GM19395 (cell line): ENCODE measurements around the gene CD99.
"Not testable (repeated sequence)": the region's sequence is repeated elsewhere in the genome, so short reads cannot be mapped to it uniquely, and the experiment has no call there.

Source experiments
- ATAC-seq: cut with Tn5 transposase; IDR thresholded peaks from one replicate; pipeline ENCODE4 v1.9.1; 2021; ENCODE audit warnings: mild to moderate bottlenecking, moderate library complexity; ENCODE audit not compliant: unreplicated experiment

CD99 gene

DNA sequence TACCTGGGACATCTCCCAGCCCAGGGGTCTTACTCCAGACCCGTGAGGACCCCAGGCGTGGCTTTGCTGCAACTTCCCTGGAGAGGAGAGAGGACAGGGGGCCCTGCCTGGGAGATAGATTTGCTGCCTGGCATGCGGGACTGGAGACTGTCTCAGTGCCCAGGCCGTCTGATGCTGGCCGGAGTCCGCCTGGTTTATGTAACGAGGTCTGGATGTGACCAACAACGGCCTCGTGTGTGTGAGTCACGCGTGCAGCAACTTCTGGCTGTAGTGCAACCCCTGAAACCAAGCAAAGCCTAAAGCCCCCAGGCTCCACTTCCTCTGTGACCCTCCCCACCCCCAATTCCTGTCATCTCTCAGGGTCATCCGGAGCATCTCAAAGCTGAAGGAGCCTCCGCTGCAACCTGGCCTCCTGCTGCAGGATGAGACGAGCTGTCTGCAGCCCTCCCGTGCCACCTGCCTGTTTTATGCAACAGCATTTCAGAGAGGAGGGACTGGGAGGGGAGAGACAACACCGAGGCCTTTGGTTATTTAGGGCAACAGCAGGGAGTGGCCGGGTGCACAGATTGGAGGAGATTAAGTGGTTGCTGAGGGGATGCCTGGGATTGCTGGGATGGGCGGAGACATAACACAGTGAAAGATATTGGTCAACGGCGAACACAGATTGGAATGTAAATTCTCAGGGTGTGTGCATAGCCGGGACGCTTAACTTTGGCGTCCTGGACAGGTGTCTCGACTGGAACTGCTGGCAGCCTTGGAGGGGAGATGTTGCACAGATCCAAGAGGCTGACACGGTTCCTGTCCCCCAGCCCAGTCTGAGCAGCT is 76.7 kb downstream of the CD99 start:
- no peak for ATAC-seq

DNA sequence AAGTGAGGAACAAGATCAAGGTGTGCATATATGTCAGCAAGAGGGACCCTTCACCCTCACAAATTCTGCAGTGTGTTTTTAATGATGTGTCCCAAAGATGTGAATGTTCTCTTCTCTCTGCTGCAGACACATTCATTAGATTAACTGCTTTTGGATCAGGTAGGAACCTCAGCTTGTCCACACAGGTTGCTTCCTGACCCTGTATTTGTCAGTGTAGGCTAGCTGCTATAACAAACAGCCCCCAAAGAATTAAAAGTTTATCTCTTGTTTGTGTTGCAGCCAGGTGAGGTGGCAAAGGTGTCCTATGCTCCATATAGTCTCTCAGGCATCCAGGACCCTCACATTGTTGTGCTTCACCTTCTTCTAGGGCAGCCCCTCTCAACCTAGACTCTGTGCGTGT is 78.5 kb downstream of the CD99 start:
- ATAC-seq, result no peak

DNA sequence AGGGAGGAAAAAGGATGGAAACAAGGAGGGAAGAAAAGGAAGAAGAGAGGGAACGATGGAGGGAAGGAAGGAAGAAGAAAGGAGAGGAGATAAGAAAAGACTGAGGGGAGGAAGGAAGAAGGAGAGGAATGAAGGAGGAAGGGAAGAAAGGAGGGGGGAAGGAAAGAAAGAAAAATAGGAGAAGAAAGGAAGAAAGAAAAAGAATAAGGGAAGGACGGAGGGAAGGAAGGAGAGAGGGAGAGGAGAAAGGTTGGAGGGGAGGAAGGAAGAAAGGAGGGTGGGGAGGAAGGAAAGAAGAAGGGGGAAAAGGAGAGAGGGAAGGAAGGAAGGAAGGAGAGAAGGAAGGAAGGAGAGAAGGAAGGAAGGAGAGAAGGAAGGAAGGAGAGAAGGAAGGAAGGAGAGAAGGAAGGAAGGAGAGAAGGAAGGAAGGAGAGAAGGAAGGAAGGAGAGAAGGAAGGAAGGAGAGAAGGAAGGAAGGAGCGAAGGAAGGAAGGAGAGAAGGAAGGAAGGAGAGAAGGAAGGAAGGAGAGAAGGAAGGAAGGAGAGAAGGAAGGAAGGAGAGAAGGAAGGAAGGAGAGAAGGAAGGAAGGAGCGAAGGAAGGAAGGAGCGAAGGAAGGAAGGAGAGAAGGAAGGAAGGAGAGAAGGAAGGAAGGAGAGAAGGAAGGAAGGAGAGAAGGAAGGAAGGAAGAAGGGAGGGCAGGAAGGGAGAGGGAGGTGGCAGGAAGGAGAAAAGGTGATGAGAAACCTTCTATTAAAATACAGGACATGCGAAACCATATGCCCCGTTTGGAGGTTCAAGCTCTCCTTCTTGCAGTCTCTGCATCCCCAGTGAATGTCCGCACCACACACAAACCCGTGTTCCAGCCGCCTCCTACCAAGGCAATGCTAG is 82.3 kb downstream of the CD99 start:
- not testable (repeated sequence) for ATAC-seq

DNA sequence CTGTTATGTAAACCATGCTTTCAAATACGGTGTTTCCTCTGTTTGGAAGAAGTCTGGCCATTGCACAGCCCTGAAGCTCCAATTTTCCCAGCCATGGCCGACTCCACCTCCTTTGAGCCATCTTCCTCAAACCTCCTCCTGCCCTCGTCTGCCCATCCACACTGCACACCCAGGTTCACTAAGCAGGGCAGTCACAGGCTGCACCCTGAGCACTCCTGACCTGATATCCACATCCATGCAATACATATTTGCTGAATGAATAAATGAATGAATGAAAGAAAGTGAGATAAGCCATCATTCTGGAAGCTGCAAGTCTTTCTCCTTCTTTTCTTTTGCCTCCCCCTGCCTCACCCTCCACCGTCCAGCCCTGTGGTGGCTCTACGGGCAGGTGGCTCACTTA is 83.0 kb downstream of the CD99 start:
- ATAC-seq, result no peak

DNA sequence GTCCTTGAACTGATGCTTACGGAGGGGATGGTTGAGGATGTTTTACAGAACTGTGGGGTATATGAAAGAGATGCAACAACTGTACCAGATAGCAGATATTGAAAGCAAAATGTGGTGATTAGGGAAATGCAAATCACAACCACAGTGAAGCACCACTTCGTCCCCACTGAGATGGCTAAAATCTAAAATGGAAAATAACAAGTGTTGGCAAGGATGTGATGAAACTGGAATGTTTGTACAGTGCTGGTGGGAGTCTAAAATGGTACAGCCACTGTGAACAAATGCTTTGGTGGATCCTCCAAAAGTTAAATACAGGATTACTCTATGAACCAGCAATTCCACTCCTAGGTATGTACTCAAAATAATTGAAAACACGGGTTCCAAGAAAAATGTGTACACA is 83.7 kb downstream of the CD99 start:
- ATAC-seq, result no peak

- ATAC-seq, result peak; percentile 81
Measured at GRCh38 chrX:2780472-2781225, 89.6 kb downstream of the CD99 start.

GRCh38 chrX:2781226-2781571 is 90.1 kb downstream of the CD99 start:
- ATAC-seq, result peak; percentile 22

- ATAC-seq, result peak; percentile 49
Measured at GRCh38 chrX:2781698-2782097, 90.6 kb downstream of the CD99 start.

GRCh38 chrX:2782171-2782570 is 91.1 kb downstream of the CD99 start:
- ATAC-seq, result no peak

GRCh38 chrX:2782778-2783177 is 91.7 kb downstream of the CD99 start:
- no peak for ATAC-seq

GRCh38 chrX:2784026-2784425 is 92.9 kb downstream of the CD99 start:
- ATAC-seq, result no peak

DNA sequence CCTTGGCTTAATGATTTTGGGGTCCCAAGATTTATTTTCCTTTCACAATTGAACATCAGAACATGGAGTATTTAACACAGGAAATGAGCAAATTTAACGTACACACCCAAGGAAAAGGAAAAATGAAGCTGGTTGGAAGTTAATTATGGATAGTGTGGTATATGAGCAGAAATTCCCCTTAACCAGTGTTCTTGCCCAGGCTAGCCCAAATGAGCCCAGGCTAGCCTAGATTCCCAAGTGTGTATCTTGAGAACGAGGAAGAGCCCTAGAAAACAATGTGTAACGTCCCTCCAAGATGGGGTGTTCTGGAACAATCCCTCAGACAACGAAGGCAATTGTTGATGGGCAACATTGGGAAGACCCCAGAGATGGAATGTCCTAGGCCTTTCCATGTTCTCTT is 94.4 kb downstream of the CD99 start:
- no peak for ATAC-seq

DNA sequence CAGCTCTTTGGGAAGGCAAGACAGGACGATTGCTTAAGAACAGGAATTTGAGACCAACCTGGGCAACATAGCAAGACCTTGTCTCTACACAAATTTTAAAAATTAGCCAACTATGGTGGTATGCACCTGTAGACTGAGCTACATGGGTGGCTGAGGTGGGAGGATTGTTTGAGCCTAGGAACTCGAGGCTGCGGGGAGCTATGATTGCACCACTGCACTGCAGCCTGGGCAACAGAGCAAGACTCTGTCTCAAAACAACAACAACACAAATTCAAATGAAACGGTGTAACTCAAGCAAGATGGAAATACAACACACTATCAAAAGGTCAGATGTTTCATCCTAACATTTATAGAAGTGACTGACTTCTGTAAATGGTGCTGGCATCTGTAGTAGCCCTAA is 97.9 kb downstream of the CD99 start:
- no peak for ATAC-seq

DNA sequence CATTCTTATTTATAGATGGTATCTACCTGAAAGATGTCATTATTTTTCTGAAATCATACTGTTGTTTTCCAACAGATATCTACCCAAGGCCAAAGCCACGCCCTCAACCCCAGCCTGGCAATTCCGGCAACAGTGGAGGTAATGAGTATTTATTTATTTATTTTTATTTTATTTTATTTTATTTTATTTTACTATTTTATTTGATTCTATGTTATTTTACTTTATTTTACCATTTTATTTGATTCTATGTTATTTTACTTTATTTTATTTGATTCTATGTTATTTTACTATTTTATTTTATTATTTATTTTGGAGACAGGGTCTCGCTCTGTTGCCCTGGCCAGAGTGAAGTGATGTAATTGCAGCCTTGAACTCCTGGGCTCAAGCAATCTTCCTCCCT is 98.5 kb downstream of the CD99 start:
- ATAC-seq, result no peak
